HG03439 (cell line): ENCODE measurements around the gene CIAO2B.

Source experiments
- ATAC-seq: cut with Tn5 transposase; IDR thresholded peaks from one replicate; pipeline ENCODE4 v1.9.1; 2021; ENCODE audit warnings: mild to moderate bottlenecking, moderate library complexity; ENCODE audit not compliant: unreplicated experiment

CIAO2B gene

GRCh38 chr16:66939366-66939765, 5.2 kb upstream of the CIAO2B start:
- no peak for ATAC-seq

- no peak for ATAC-seq
These were observed 3.6 kb upstream of the CIAO2B start for GRCh38 chr16:66937725-66938337.

GRCh38 chr16:66936889-66937554, 2.8 kb upstream of the CIAO2B start:
- no peak for ATAC-seq

- ATAC-seq, result no peak
These were observed 2.3 kb upstream of the CIAO2B start for GRCh38 chr16:66936462-66936861.

- ATAC-seq, result no peak
These were observed 1.3 kb upstream of the CIAO2B start, which contains the start of gene CES2 for GRCh38 chr16:66935314-66936011. TSS of gene CES2 (plus strand) at chr16:66935516. CDS start at chr16:66935636, 120 bp downstream.

GRCh38 chr16:66934839-66935313, 674 bp upstream of the CIAO2B start:
- peak; percentile 2 for ATAC-seq

GRCh38 chr16:66933776-66934137, 445 bp downstream of the CIAO2B start:
- peak; percentile 6 for ATAC-seq

- ATAC-seq, result no peak
These were observed 2.1 kb downstream of the CIAO2B start for GRCh38 chr16:66932076-66932475.

- ATAC-seq, result no peak
These were observed 2.5 kb downstream of the CIAO2B start for GRCh38 chr16:66931665-66932064.

GRCh38 chr16:66930189-66930588, 4.0 kb downstream of the CIAO2B start:
- ATAC-seq, result no peak

- no peak for ATAC-seq
These were observed 5.4 kb downstream of the CIAO2B start for GRCh38 chr16:66928702-66929388.

- ATAC-seq, result no peak
These were observed 6.1 kb downstream of the CIAO2B start for GRCh38 chr16:66927918-66928649.

- ATAC-seq, result no peak
These were observed 7.2 kb downstream of the CIAO2B start for GRCh38 chr16:66926961-66927436.

- no peak for ATAC-seq
These were observed 7.8 kb downstream of the CIAO2B start for GRCh38 chr16:66926171-66926947.

- ATAC-seq, result no peak
These were observed 8.8 kb downstream of the CIAO2B start, which contains the start of gene RRAD for GRCh38 chr16:66925322-66925840. TSS of gene RRAD (minus strand) at chr16:66925535. CDS start at chr16:66925179, 356 bp downstream.

GRCh38 chr16:66924527-66925321, 9.5 kb downstream of the CIAO2B start:
- ATAC-seq, result no peak

GRCh38 chr16:66923866-66924265, 10.3 kb downstream of the CIAO2B start:
- ATAC-seq, result no peak

GRCh38 chr16:66923247-66923731, 10.9 kb downstream of the CIAO2B start:
- no peak for ATAC-seq
